Ishikawa (cell line): ENCODE data around the gene LYSMD2.

Source experiments
- NFIC ChIP-seq: IDR thresholded peaks from 2 replicates; pipeline ENCODE4 v1.6.1; 2012
- REST ChIP-seq: IDR thresholded peaks from 2 replicates; pipeline ENCODE4 v1.6.1; 2012; ENCODE audit warnings: low read depth, mild to moderate bottlenecking
- TAF1 ChIP-seq: IDR thresholded peaks from 2 replicates; pipeline ENCODE4 v1.6.1; 2012; ENCODE audit warnings: low read depth, mild to moderate bottlenecking
- TCF12 ChIP-seq: IDR thresholded peaks from 2 replicates; pipeline ENCODE4 v1.6.1; 2012; ENCODE audit warnings: low read depth
- YY1 ChIP-seq: IDR thresholded peaks from 2 replicates; pipeline ENCODE4 v1.6.1; 2012; ENCODE audit warnings: low read depth

Gene LYSMD2

GRCh38 chr15:51675234-51675633, 62.2 kb downstream of the LYSMD2 start:
- TF ChIP-seq TAF1 (no peak), NFIC (no peak), YY1 (no peak), REST (no peak), TCF12 (no peak)
